ENCODE results near the gene TTLL9.

TTLL9 gene

GRCh38 chr20:31836853-31837608 is 33.4 kb upstream of the TTLL9 start:
- DNase-seq (ENCODE audit: low spot score): no peak

GRCh38 chr20:31837896-31838397 is 32.5 kb upstream of the TTLL9 start:
- DNase-seq (ENCODE audit: low spot score): peak; percentile 67

- no peak for DNase-seq (ENCODE audit: low spot score)
These were observed 31.7 kb upstream of the TTLL9 start for GRCh38 chr20:31838646-31839292.

GRCh38 chr20:31839782-31840487 is 30.5 kb upstream of the TTLL9 start:
- no peak for DNase-seq (ENCODE audit: low spot score)

- no peak for DNase-seq (ENCODE audit: low spot score)
These were observed 29.3 kb upstream of the TTLL9 start for GRCh38 chr20:31840906-31841816.

- peak; percentile 43 for DNase-seq (ENCODE audit: low spot score)
These were observed 28.5 kb upstream of the TTLL9 start for GRCh38 chr20:31841928-31842327.

- DNase-seq (ENCODE audit: low spot score): peak; percentile 61
These were observed 27.8 kb upstream of the TTLL9 start for GRCh38 chr20:31842471-31843157.

GRCh38 chr20:31843288-31843687 is 27.1 kb upstream of the TTLL9 start:
- no peak for DNase-seq (ENCODE audit: low spot score)

GRCh38 chr20:31843881-31844280 is 26.6 kb upstream of the TTLL9 start:
- no peak for DNase-seq (ENCODE audit: low spot score)

GRCh38 chr20:31844737-31845299 is 25.6 kb upstream of the TTLL9 start:
- DNase-seq (ENCODE audit: low spot score): no peak

GRCh38 chr20:31845300-31845863 is 25.1 kb upstream of the TTLL9 start, which contains the start of gene FOXS1:
Gene FOXS1, minus strand, starts transcription at chr20:31845604. Its CDS starts 62 bp downstream, at chr20:31845542.
- no peak for DNase-seq (ENCODE audit: low spot score)

- no peak for DNase-seq (ENCODE audit: low spot score)
These were observed 23.7 kb upstream of the TTLL9 start for GRCh38 chr20:31846793-31847138.

GRCh38 chr20:31848088-31848999 is 22.1 kb upstream of the TTLL9 start:
- DNase-seq (ENCODE audit: low spot score): no peak

- DNase-seq (ENCODE audit: low spot score): no peak
These were observed 21.0 kb upstream of the TTLL9 start for GRCh38 chr20:31849306-31849930.

- no peak for DNase-seq (ENCODE audit: low spot score)
These were observed 19.0 kb upstream of the TTLL9 start for GRCh38 chr20:31851240-31851955.

- DNase-seq (ENCODE audit: low spot score): no peak
These were observed 17.0 kb upstream of the TTLL9 start for GRCh38 chr20:31853481-31853880.

- DNase-seq (ENCODE audit: low spot score): no peak
These were observed 13.9 kb upstream of the TTLL9 start for GRCh38 chr20:31856516-31856915.

Data from kidney capillary endothelial cell (primary cell).